ENCODE measurements around the gene CEPT1.

DNA sequence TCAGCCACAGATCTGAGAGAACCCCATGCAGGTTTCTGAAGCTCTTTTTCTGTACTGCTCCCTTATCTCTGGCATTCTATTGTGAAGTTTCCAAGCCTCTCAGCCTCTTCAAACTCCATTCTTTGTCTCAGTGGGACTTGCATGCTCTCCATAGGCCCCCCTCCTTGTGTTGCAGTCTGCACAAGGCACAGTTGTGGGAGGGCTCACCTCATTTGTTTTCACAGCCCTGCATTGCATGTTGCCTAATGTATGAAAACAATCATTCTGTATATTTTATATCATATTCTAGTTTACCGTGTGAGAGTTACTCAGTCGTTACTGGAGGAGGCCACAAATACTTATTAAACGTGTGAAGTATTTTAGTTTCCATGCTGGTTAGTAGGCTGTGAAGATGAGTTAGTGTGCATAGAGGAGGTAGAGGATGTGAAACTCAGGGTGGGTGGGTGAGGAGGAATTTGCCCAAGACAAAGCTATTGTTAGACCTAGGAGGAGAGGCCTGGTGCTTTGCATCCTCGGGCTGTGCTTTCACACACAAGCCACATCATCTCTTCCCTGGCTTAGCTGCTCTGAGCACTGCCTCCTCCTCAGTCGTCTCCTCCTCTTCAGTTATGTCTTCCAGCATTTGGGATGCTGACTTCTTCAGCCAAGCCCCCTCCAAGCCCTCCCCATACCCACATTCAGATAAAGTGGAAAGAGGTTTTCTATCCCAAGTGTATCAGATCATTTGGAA lies 79.7 kb downstream of the CEPT1 start:
- TF ChIP-seq, protein P1, sequence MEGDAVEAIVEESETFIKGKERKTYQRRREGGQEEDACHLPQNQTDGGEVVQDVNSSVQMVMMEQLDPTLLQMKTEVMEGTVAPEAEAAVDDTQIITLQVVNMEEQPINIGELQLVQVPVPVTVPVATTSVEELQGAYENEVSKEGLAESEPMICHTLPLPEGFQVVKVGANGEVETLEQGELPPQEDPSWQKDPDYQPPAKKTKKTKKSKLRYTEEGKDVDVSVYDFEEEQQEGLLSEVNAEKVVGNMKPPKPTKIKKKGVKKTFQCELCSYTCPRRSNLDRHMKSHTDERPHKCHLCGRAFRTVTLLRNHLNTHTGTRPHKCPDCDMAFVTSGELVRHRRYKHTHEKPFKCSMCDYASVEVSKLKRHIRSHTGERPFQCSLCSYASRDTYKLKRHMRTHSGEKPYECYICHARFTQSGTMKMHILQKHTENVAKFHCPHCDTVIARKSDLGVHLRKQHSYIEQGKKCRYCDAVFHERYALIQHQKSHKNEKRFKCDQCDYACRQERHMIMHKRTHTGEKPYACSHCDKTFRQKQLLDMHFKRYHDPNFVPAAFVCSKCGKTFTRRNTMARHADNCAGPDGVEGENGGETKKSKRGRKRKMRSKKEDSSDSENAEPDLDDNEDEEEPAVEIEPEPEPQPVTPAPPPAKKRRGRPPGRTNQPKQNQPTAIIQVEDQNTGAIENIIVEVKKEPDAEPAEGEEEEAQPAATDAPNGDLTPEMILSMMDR (IDR thresholded peaks at IDR 0.05) = no peak
- TF ChIP-seq POLR2A (IDR thresholded peaks at IDR 0.05) (no peak), EP300 (IDR thresholded peaks at IDR 0.05) (no peak)

All from tibial nerve (tissue), 4 donors.